HG03575 (cell line): ENCODE data around the gene DNMT1.
"Not testable (repeated sequence)": the region's sequence is repeated elsewhere in the genome, so short reads cannot be mapped to it uniquely, and the experiment has no call there.

Source experiments
- ATAC-seq: cut with Tn5 transposase; IDR thresholded peaks from one replicate; pipeline ENCODE4 v1.9.1; 2021; ENCODE audit not compliant: unreplicated experiment, insufficient number of reproducible peaks, low FRiP score; ENCODE audit errors: extremely low read depth

Gene DNMT1

DNA sequence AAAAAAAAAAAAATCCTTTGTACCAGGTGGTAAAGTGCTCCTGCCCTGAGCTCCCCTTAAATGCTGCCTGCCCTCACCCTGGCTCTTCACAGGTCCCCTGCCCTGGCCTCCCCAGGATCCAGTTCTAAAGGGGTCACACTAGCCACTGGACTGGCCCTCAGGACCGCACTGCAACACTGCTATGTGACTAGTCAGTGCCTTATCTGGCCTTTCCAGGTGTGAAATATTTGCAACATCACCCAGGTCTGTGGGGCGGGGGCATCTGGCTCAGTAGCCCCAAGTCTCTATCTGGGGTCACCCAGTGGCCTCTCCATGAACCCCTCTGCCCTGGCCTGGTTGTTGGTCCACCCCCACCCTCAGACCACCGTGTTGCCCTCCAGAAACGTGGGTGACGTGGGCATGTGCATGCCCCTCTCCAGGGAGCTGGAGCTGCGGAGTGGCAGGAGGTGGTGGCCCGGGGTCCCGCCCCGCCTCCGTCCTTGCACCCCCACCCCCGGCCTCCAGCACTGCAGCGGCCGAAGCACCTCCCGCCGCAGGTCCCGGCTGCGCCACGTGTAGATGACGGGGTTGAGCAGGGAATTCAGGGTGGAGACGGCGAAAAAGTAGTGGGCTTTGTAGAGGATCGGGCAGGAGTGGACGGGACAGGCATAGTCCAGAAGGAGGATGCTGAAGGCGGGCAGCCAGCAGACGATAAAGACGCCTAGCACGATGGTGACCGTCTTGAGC, 28.9 kb upstream of the DNMT1 start:
- no peak for ATAC-seq

GRCh38 chr19:10222201-10222890, 27.6 kb upstream of the DNMT1 start:
- ATAC-seq: no peak

GRCh38 chr19:10220695-10221094, 25.9 kb upstream of the DNMT1 start:
- no peak for ATAC-seq

- no peak for ATAC-seq
Measured at GRCh38 chr19:10219678-10220077, 24.9 kb upstream of the DNMT1 start.

GRCh38 chr19:10217085-10217484, 22.3 kb upstream of the DNMT1 start:
- no peak for ATAC-seq

- ATAC-seq: no peak
Measured at GRCh38 chr19:10214784-10215183, 20.0 kb upstream of the DNMT1 start.

- no peak for ATAC-seq
Measured at GRCh38 chr19:10211691-10212090, 16.9 kb upstream of the DNMT1 start.

DNA sequence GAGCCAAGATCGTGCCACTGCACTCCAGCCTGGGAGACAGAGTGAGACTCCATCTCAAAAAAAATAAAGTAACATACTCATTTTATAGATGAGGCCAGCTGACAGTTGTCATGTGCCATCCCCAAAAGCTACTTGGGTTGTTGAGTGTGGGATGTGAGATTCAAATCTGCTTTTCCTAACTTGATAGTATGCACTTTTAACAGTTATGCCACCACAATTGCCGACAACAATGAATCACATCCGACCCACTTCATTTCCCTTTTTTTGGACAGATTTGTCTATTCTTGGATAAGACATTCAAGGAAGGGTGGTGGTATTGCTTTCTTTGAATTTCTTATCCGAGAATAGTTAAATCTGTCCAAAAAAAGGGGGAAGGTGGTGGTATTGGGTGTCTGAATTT, 16.3 kb upstream of the DNMT1 start:
- ATAC-seq: no peak

- ATAC-seq: no peak
Measured at GRCh38 chr19:10209315-10209714, 14.6 kb upstream of the DNMT1 start.

DNA sequence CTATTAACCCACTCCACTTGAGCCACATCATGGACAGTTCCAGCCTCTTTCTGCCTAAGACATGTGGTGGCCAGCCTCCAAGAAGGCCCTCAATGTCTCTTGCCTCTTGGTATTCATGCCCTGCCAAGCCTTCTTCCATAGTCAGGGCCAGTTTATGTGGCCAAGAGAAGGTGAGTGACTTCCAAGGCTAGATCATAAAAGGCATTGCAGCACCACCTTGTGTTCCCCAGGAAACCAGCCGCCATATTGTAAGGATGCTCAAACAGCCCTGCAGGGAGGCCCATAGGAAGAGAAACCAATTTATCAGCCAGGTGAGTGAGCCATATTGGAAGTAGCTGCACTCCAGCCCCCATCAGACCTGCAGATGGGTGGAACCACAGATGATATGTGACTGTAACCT, 12.3 kb upstream of the DNMT1 start:
- ATAC-seq: no peak

DNA sequence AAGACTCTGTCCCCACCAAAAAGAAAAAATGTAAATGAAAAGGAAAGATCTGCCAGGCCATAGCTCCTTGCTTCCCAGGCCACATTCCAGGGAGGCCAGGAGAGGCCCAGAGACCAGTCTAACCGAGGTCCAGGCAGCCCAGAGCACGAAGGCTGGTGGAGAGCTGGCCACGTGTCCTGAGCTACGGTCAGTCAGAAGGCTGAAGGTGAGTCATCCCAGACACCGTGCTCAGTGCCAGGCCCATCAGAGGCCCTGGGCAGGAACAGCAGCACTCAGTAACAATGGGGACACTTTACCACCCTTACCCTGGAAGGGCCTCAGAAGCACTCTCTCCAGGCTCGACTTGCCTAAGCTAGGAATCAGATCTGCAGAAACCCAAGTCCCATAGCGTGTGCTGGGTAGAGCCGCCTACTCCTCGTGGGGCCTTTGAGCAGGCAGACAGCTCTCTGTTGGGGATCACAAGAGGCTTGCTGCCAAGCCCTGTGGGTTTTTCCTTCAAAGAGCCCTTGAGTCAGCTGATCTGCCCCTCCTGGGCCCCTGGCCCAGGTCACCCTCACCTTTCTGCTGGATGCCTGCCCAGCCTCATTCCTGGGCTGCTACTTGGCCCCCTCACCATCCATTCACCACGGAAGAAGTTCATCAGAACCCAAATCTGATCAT, 11.6 kb upstream of the DNMT1 start:
- ATAC-seq: no peak

- ATAC-seq: no peak
Measured at GRCh38 chr19:10205636-10206035, 10.9 kb upstream of the DNMT1 start.

DNA sequence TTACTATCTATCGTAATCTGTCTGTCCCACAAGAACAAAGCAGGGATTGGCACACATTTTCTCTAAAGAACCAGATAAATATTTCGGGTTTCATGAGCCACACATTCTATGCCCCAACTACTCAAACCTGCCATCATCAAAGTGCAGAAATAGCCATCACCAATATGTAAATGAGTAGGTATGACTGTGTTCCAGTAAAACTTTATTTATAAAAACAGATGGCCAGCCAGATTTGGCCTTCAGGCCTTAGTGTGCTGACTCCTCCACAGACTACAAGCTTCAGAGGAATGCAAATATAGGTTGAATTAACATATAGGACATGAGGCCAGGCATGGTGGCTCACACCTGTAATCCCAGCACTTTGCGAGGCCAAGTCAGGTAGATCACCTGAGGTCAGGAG, 8.9 kb upstream of the DNMT1 start:
- no peak for ATAC-seq

DNA sequence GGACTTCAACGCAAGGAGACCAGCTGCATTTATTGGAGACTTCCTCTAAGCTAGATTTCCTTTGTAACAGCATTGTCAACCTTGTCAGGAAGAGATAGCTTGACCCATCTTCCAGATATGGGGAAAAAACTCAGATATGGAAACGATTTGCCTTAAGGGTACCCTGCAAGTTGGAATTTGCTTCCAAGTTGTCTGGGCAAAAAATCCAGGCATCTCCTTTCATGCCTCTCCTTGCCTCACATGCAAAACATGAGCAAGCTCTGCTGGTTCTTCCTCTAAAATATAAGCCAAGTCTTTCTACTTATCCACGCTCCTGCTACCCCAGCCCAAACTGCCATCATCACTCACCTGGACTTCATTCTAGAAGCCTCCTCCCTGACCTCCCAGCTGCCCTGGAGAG, 6.4 kb upstream of the DNMT1 start:
- ATAC-seq: no peak

- ATAC-seq: not testable (repeated sequence)
Measured at GRCh38 chr19:10200101-10200500, 5.3 kb upstream of the DNMT1 start.

DNA sequence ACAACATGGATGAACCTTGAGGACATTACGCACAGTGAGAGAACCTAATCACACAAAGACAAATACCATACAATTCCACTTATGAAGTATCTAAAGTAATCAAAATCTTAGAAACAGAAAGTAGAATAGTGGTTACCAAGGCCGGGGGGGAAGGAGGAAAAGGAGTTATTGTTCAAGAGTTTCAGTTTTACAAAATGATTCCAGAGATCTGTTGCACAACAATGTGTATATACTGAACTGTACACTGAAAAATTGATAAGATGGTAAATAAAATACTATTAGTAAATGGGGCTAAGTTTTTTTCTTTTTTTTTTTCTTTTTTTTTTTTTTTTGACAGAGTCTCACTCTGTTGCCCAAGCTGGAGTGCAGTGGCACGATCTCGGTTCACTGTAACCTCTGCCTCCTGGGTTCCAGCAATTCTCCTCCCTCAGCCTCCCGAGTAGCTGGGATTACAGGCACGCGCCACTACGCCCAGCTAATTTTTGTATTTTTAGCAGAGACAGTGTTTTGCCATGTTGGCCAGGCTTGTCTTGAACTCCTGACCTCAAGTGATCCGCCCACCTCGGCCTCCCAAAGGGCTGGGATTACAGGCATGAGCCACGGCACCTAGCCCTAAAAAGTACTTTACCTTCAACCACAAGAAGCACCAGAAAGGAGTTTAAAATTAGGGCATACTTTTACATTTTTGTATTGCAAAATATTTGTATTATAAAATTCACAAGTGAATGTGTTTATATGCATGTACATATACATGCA, 4.3 kb upstream of the DNMT1 start:
- not testable (repeated sequence) for ATAC-seq

- no peak for ATAC-seq
Measured at GRCh38 chr19:10195199-10195519, 406 bp upstream of the DNMT1 start.

GRCh38 chr19:10193790-10194499, 808 bp downstream of the DNMT1 start:
- no peak for ATAC-seq

DNA sequence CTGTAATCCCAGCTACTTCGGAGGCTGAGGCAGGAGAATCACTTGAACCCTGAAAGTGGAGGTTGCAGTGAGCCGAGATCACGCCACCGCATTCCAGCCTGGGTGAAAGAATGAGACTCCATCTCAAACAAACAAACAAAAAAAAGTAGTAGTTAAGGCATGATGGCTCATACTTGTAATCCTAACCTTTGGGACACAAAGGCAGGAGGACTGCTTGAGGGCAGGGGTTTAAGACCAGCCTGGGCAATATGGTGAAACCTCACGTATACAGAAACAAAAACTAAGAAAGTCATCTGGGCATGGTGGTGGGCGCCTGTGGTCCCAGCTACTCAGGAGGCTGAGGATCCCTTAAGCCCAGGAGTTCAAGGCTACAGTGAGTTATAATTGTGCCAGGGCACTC, 1.8 kb downstream of the DNMT1 start:
- ATAC-seq: no peak
